Gastrocnemius medialis (tissue), 4 donors: ENCODE measurements around the gene KLHL21.

ENCODE experiments used
- CTCF ChIP-seq, 5 experiments: fragments of 450-650 bp in 3 of 5; fragments of 200-600 bp in 2 of 5; sonication (generic) in 2 of 5; IDR thresholded peaks in 4 of 5; conservative IDR thresholded peaks in 1 of 5; 1 replicate in 4 of 5; 2 replicates in 1 of 5; pipeline ENCODE4 v1.5.1; 2016 to 2019; ENCODE audit warnings: antibody characterized with exemption in 5 of 5, mild to moderate bottlenecking in 3 of 5, moderate library complexity in 3 of 5
- POLR2A ChIP-seq, 2 donors: fragments of 450-650 bp; IDR thresholded peaks; one replicate each; pipeline ENCODE4 v1.6.1; 2017; ENCODE audit warnings: antibody characterized with exemption in 2 of 2, mild to moderate bottlenecking in 2 of 2, moderate library complexity in 2 of 2

DNA sequence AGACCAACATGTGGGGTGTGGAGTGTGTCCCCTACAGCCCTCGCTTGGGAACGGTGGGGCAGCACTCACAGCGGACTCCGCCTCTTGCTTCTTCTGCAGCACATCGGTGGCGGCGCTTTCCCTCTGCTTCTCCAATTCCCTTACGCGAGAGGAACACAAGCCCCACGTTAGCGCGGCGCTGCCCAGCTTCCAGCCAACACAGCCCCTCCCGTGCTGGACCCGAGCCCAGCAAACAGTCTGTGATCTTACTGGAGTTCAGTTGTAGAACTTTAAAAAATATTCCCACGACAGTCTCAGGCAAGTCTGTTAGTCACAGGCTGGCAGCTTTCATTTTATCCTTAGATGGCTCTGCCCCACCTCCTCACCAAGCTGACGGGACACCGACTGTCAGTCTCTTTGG, 35.6 kb upstream of the KLHL21 start:
- TF ChIP-seq CTCF (IDR thresholded peaks at IDR 0.05 in 4 of 5, conservative IDR thresholded peaks at IDR 0.05 in 1 of 5) = no peak
- TF ChIP-seq POLR2A (IDR thresholded peaks at IDR 0.05) = no peak
